ENCODE data around the gene MEX3C. TPM values are rescaled to one million over a fixed set of nuclear protein-coding genes. Genes with fewer than 3 reads are reported as not detected.

MEX3C gene
- total and polyA plus RNA-seq, 4 donors = 45.7 to 65.5 (median 51.3) TPM

- Histone ChIP-seq H3K4me3 (ENCODE audit: low read depth, low read length) (no peak overlapping the region), H3K9me3 (ENCODE audit: control insufficient read depth, insufficient read depth, low read length) (no peaks in the 10 kb centered on the region), H3K27me3 (ENCODE audit: control insufficient read depth, insufficient read depth, low read length) (no peaks in the 10 kb centered on the region), H3K36me3 (ENCODE audit: control insufficient read depth, insufficient read depth, low read length) (no peaks in the 10 kb centered on the region), H3K27ac (ENCODE audit: low read depth, low read length) (no peak overlapping the region), H3K4me1 (ENCODE audit: control insufficient read depth, insufficient read depth, low read length) (peaks cover 6% of the 10 kb centered on the region)
- WGBS (ENCODE audit: insufficient coverage) = 85% methylated on average over 1 of the region's 4 CpGs
- DNase-seq (ENCODE audit: low read depth in 4 of 6, low spot score in 6 of 6) = no peak
Measured at GRCh38 chr18:51149670-51150069, 47.8 kb downstream of the MEX3C start.

- Histone ChIP-seq H3K9me3 (ENCODE audit: control insufficient read depth, insufficient read depth, low read length) (no peaks in the 10 kb centered on the region), H3K36me3 (ENCODE audit: control insufficient read depth, insufficient read depth, low read length) (no peaks in the 10 kb centered on the region), H3K4me3 (ENCODE audit: low read depth, low read length) (no peak overlapping the region), H3K27ac (ENCODE audit: low read depth, low read length) (no peak overlapping the region), H3K4me1 (ENCODE audit: control insufficient read depth, insufficient read depth, low read length) (no peaks in the 10 kb centered on the region), H3K27me3 (ENCODE audit: control insufficient read depth, insufficient read depth, low read length) (no peaks in the 10 kb centered on the region)
- DNase-seq (ENCODE audit: low read depth in 4 of 6, low spot score in 6 of 6) = no peak
- WGBS (ENCODE audit: insufficient coverage) = 81% methylated on average over 3 of the region's 4 CpGs
Measured at GRCh38 chr18:51146909-51147308, 50.6 kb downstream of the MEX3C start.

- no peaks in the 10 kb centered on the region for H3K36me3 ChIP-seq (ENCODE audit: control insufficient read depth, insufficient read depth, low read length)
- 90% methylated on average over 4 of the region's 8 CpGs for WGBS (ENCODE audit: insufficient coverage)
- no peak for DNase-seq (ENCODE audit: low read depth in 4 of 6, low spot score in 6 of 6)
- no peaks in the 10 kb centered on the region for H3K9me3 ChIP-seq (ENCODE audit: control insufficient read depth, insufficient read depth, low read length)
- H3K4me1 ChIP-seq (ENCODE audit: control insufficient read depth, insufficient read depth, low read length) = no peaks in the 10 kb centered on the region
- H3K4me3 ChIP-seq (ENCODE audit: low read depth, low read length) = no peak overlapping the region
- no peaks in the 10 kb centered on the region for H3K27me3 ChIP-seq (ENCODE audit: control insufficient read depth, insufficient read depth, low read length)
- no peak overlapping the region for H3K27ac ChIP-seq (ENCODE audit: low read depth, low read length)
Measured at GRCh38 chr18:51138936-51139335, 58.5 kb downstream of the MEX3C start.

GRCh38 chr18:51137891-51138290, 59.6 kb downstream of the MEX3C start:
- peaks cover 3% of the 10 kb centered on the region for H3K4me1 ChIP-seq (ENCODE audit: control insufficient read depth, insufficient read depth, low read length)
- H3K27me3 ChIP-seq (ENCODE audit: control insufficient read depth, insufficient read depth, low read length) = no peaks in the 10 kb centered on the region
- no peaks in the 10 kb centered on the region for H3K9me3 ChIP-seq (ENCODE audit: control insufficient read depth, insufficient read depth, low read length)
- no peak overlapping the region for H3K27ac ChIP-seq (ENCODE audit: low read depth, low read length)
- H3K36me3 ChIP-seq (ENCODE audit: control insufficient read depth, insufficient read depth, low read length) = no peaks in the 10 kb centered on the region
- no peak overlapping the region for H3K4me3 ChIP-seq (ENCODE audit: low read depth, low read length)
- no peak for DNase-seq (ENCODE audit: low read depth in 4 of 6, low spot score in 6 of 6)
- WGBS (ENCODE audit: insufficient coverage) = 90% methylated on average over 7 of the region's 7 CpGs

GRCh38 chr18:51137026-51137729, 60.3 kb downstream of the MEX3C start:
- Histone ChIP-seq H3K27ac (ENCODE audit: low read depth, low read length) (no peak overlapping the region), H3K4me1 (ENCODE audit: control insufficient read depth, insufficient read depth, low read length) (peaks cover 3% of the 10 kb centered on the region), H3K27me3 (ENCODE audit: control insufficient read depth, insufficient read depth, low read length) (no peaks in the 10 kb centered on the region), H3K36me3 (ENCODE audit: control insufficient read depth, insufficient read depth, low read length) (no peaks in the 10 kb centered on the region), H3K4me3 (ENCODE audit: low read depth, low read length) (no peak overlapping the region), H3K9me3 (ENCODE audit: control insufficient read depth, insufficient read depth, low read length) (no peaks in the 10 kb centered on the region)
- DNase-seq (ENCODE audit: low read depth in 4 of 6, low spot score in 6 of 6) = no peak
- WGBS (ENCODE audit: insufficient coverage) = 88% methylated on average over 20 of the region's 21 CpGs

GRCh38 chr18:51135795-51136194, 61.7 kb downstream of the MEX3C start:
- WGBS (ENCODE audit: insufficient coverage) = 93% methylated on average over 6 of the region's 6 CpGs
- no peak overlapping the region for H3K4me3 ChIP-seq (ENCODE audit: low read depth, low read length)
- no peak overlapping the region for H3K27ac ChIP-seq (ENCODE audit: low read depth, low read length)
- H3K27me3 ChIP-seq (ENCODE audit: control insufficient read depth, insufficient read depth, low read length) = no peaks in the 10 kb centered on the region
- no peaks in the 10 kb centered on the region for H3K36me3 ChIP-seq (ENCODE audit: control insufficient read depth, insufficient read depth, low read length)
- H3K9me3 ChIP-seq (ENCODE audit: control insufficient read depth, insufficient read depth, low read length) = no peaks in the 10 kb centered on the region
- DNase-seq (ENCODE audit: low read depth in 4 of 6, low spot score in 6 of 6) = no peak
- peaks cover 3% of the 10 kb centered on the region for H3K4me1 ChIP-seq (ENCODE audit: control insufficient read depth, insufficient read depth, low read length)

- Histone ChIP-seq H3K27me3 (ENCODE audit: control insufficient read depth, insufficient read depth, low read length) (no peaks in the 10 kb centered on the region), H3K4me1 (ENCODE audit: control insufficient read depth, insufficient read depth, low read length) (peaks cover 3% of the 10 kb centered on the region), H3K9me3 (ENCODE audit: control insufficient read depth, insufficient read depth, low read length) (no peaks in the 10 kb centered on the region), H3K27ac (ENCODE audit: low read depth, low read length) (no peak overlapping the region), H3K4me3 (ENCODE audit: low read depth, low read length) (no peak overlapping the region), H3K36me3 (ENCODE audit: control insufficient read depth, insufficient read depth, low read length) (no peaks in the 10 kb centered on the region)
- DNase-seq (ENCODE audit: low read depth in 4 of 6, low spot score in 6 of 6) = no peak
- 95% methylated on average over 7 of the region's 9 CpGs for WGBS (ENCODE audit: insufficient coverage)
Measured at GRCh38 chr18:51135364-51135763, 62.1 kb downstream of the MEX3C start.

- Histone ChIP-seq H3K4me3 (ENCODE audit: low read depth, low read length) (no peak overlapping the region), H3K4me1 (ENCODE audit: control insufficient read depth, insufficient read depth, low read length) (peaks cover 3% of the 10 kb centered on the region), H3K27ac (ENCODE audit: low read depth, low read length) (no peak overlapping the region), H3K36me3 (ENCODE audit: control insufficient read depth, insufficient read depth, low read length) (no peaks in the 10 kb centered on the region), H3K9me3 (ENCODE audit: control insufficient read depth, insufficient read depth, low read length) (no peaks in the 10 kb centered on the region), H3K27me3 (ENCODE audit: control insufficient read depth, insufficient read depth, low read length) (no peaks in the 10 kb centered on the region)
- whole genome bisulfite sequencing (ENCODE audit: insufficient coverage) = 87% methylated on average over 4 of the region's 4 CpGs
- DNase-seq (ENCODE audit: low read depth in 4 of 6, low spot score in 6 of 6) = no peak
Measured at GRCh38 chr18:51134721-51135120, 62.8 kb downstream of the MEX3C start.

- no peaks in the 10 kb centered on the region for H3K27me3 ChIP-seq (ENCODE audit: control insufficient read depth, insufficient read depth, low read length)
- WGBS (ENCODE audit: insufficient coverage) = 73% methylated on average over 5 of the region's 12 CpGs
- H3K9me3 ChIP-seq (ENCODE audit: control insufficient read depth, insufficient read depth, low read length) = no peaks in the 10 kb centered on the region
- peak in 1 of 6 donors; percentile 16 for DNase-seq (ENCODE audit: low read depth in 4 of 6, low spot score in 6 of 6)
- H3K36me3 ChIP-seq (ENCODE audit: control insufficient read depth, insufficient read depth, low read length) = no peaks in the 10 kb centered on the region
- H3K4me1 ChIP-seq (ENCODE audit: control insufficient read depth, insufficient read depth, low read length) = peaks cover 3% of the 10 kb centered on the region
- no peak overlapping the region for H3K4me3 ChIP-seq (ENCODE audit: low read depth, low read length)
- H3K27ac ChIP-seq (ENCODE audit: low read depth, low read length) = no peak overlapping the region
Measured at GRCh38 chr18:51133580-51134160, 63.8 kb downstream of the MEX3C start.

All from spinal cord (tissue), 10 donors.